Measurements from ENCODE around the gene PTGDR2.

The PTGDR2 gene

DNA sequence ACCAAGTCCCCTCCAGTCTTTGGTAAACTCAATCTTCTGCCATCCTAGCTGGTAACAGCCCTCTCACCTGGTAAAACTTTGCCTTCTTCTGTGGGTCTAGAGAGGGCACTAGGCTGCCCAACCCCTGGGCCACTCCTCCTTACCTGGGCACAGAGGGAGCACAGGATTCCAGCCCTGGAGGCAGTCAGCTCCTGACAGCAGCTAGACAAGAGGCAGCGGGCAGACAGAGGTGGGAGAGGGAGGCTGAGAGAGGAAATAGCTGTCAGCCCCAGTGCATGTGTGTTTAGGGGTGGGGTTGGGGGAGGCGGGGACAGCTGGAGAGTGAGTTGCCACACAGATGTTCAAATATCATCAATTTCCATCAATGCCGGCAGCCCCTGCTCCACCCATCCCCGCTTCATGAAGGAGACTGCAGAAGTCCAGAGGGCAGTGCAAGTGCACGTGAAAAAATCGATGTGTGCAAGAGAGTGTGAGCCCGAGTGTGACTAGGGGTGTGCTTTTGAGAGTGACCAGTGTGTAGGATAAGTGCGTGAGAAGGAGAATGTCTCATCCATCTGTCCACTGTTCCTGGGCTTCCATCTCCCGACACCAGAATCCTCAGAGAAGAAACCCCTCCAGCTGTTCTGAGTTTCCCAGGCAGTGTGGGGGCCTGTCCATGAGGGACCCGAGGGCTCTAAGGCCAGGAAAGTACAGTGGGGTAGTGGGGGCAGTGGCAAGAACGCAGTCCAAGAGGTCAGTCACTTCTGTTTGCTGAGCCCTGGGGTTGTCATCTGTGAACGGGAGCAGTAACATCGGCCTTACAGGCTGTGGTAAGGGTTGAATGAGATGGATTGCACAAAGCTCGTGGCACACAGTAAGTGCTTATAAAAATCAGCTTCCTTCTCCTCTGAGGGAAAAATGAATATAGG, at the start of gene PTGDR2:
Gene PTGDR2 (minus strand): TSS at position 225 of the 908 bp plus-strand sequence. CDS start 2,228 bp downstream, outside the sequence.
- peaks cover 8% of the 10 kb centered on the region for H3K4me1 ChIP-seq (ENCODE audit: control insufficient read depth, insufficient read depth, low read length)
- peaks cover 3 to 8% of the 10 kb centered on the region in 2 donors for H3K36me3 ChIP-seq (ENCODE audit: control insufficient read depth in 2 of 2, insufficient read depth in 2 of 2, low read length in 2 of 2)
- no peak within 1 kb of the TSS for H3K9ac ChIP-seq (ENCODE audit: low read length in 2 of 2)
- no peaks in the 10 kb centered on the region for H3K9me3 ChIP-seq (ENCODE audit: control insufficient read depth in 2 of 2, low read length in 2 of 2)
- H3K4me3 ChIP-seq (ENCODE audit: low read length in 2 of 2) = no peak within 1 kb of the TSS
- no peak within 1 kb of the TSS for H3K27ac ChIP-seq (ENCODE audit: low read length)
- H3K27me3 ChIP-seq (ENCODE audit: control insufficient read depth in 1 of 2, insufficient read depth in 2 of 2, low read length in 2 of 2) = peaks cover 2 to 4% of the 10 kb centered on the region in 2 donors

DNA sequence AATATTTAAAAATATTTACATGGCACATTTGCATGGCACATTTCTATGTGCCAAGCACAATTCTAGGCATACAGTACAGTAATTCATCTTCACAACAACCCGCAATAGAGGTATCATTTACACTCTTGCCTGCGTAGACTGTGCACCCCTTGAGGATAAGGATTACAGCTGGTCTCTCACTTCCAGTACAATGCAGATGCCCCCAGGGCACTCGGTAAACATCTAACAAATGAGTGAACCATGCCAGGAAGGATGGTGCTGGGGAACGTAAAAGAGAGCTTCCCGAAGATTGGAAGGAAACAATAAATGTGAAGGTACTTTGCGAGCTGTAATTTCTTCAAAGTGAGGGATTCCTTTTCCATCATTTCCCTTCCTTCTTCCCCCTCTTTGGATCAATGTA, 49.3 kb upstream of the PTGDR2 start:
- Histone ChIP-seq H3K4me1 (ENCODE audit: control insufficient read depth, insufficient read depth, low read length) (peaks cover 28% of the 10 kb centered on the region), H3K9me3 (ENCODE audit: control insufficient read depth in 2 of 2, low read length in 2 of 2) (no peaks in the 10 kb centered on the region), H3K36me3 (ENCODE audit: control insufficient read depth in 2 of 2, insufficient read depth in 2 of 2, low read length in 2 of 2) (peaks cover 26 to 33% of the 10 kb centered on the region in 2 donors), H3K27me3 (ENCODE audit: control insufficient read depth in 1 of 2, insufficient read depth in 2 of 2, low read length in 2 of 2) (no peaks in the 10 kb centered on the region), H3K4me3 (ENCODE audit: low read length in 2 of 2) (peak overlapping the region; percentile 88 to 93), H3K27ac (ENCODE audit: low read length) (no peak overlapping the region), H3K9ac (ENCODE audit: low read length in 2 of 2) (peak overlapping the region; percentile 84 to 90)

DNA sequence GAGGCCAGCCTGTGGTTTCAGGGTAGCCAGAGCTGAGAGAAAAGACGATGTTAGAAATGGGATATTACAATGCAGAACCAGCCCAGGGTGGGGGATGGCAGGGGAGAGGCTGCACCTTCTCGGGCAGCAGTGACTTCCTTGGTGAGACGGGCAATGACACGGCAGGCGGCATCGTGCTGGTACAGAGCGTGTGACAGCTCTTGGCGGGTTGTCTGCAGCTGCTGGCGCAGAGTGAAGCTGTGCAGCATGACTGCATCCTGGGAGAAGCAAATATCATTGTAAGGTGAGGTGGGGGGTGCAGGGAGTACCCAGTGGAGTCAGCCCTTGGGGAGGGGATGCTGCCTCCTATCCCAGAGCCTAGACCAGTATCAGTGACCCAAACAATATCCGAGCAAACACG, 46.9 kb upstream of the PTGDR2 start:
- no peak overlapping the region for H3K4me3 ChIP-seq (ENCODE audit: low read length in 2 of 2)
- H3K36me3 ChIP-seq (ENCODE audit: control insufficient read depth in 2 of 2, insufficient read depth in 2 of 2, low read length in 2 of 2) = peaks cover 44 to 53% of the 10 kb centered on the region in 2 donors
- no peaks in the 10 kb centered on the region for H3K27me3 ChIP-seq (ENCODE audit: control insufficient read depth in 1 of 2, insufficient read depth in 2 of 2, low read length in 2 of 2)
- H3K27ac ChIP-seq (ENCODE audit: low read length) = no peak overlapping the region
- H3K9ac ChIP-seq (ENCODE audit: low read length in 2 of 2) = no peak overlapping the region
- peaks cover 28% of the 10 kb centered on the region for H3K4me1 ChIP-seq (ENCODE audit: control insufficient read depth, insufficient read depth, low read length)
- no peaks in the 10 kb centered on the region for H3K9me3 ChIP-seq (ENCODE audit: control insufficient read depth in 2 of 2, low read length in 2 of 2)

DNA sequence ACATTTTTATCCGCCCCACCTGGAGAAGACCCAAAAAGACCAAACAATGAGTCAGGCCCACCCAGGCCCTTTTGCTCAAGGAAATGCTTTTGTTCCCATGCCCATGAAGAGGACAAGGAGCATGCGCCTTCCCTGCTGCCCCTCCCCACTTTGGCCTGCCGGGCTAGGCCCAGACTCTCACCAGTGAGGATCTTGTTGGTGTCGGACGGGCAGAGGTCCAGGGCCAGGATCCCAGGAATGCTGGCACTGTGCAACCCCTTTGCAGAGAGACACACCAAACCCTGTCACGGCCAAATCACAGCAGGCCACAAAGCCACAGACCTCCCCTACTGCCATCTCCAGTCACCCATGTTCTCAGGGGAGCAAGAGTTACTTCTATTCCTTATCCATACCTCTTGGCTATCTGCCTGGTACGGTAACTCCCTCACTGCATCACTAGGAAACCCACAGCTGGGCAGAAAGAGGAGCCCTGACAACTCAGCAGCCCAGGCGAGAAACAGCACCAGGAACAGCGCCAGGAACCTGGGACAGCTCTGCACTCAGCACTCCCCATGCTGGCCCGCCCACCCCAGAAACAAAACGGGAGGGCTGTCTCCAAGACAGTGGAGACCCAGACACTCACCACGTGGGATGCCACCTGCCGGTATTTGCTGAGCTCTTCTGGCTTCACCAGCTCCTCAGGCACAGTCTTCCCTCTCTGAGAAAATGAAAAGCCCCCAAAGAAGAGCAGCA, 45.1 kb upstream of the PTGDR2 start:
- Histone ChIP-seq H3K9ac (ENCODE audit: low read length in 2 of 2) (no peak overlapping the region), H3K27me3 (ENCODE audit: control insufficient read depth in 1 of 2, insufficient read depth in 2 of 2, low read length in 2 of 2) (no peaks in the 10 kb centered on the region), H3K27ac (ENCODE audit: low read length) (no peak overlapping the region), H3K9me3 (ENCODE audit: control insufficient read depth in 2 of 2, low read length in 2 of 2) (no peaks in the 10 kb centered on the region), H3K4me1 (ENCODE audit: control insufficient read depth, insufficient read depth, low read length) (peaks cover 20% of the 10 kb centered on the region), H3K36me3 (ENCODE audit: control insufficient read depth in 2 of 2, insufficient read depth in 2 of 2, low read length in 2 of 2) (peaks cover 58 to 67% of the 10 kb centered on the region in 2 donors), H3K4me3 (ENCODE audit: low read length in 2 of 2) (no peak overlapping the region)

DNA sequence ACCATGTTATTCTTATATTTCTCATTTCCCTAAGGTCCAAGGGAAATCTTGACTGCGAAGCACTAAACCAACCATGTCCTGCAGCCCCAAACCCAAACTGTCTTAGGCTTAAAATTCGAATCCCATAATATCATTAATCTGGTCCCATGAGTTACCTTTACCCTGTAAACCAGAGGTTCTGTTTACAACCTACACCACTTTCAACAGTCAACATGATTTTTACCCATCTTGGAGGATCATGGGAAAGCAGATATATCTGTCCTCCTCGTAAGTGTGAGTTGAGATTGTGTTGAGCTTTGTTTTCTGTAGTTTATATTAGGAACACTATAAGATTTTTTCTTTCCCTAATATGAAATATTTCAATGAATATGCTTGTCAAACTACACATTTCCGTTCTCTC, 44.2 kb upstream of the PTGDR2 start:
- Histone ChIP-seq H3K9me3 (ENCODE audit: control insufficient read depth in 2 of 2, low read length in 2 of 2) (no peaks in the 10 kb centered on the region), H3K36me3 (ENCODE audit: control insufficient read depth in 2 of 2, insufficient read depth in 2 of 2, low read length in 2 of 2) (peaks cover 67 to 70% of the 10 kb centered on the region in 2 donors), H3K4me1 (ENCODE audit: control insufficient read depth, insufficient read depth, low read length) (peaks cover 11% of the 10 kb centered on the region), H3K9ac (ENCODE audit: low read length in 2 of 2) (no peak overlapping the region), H3K27ac (ENCODE audit: low read length) (no peak overlapping the region), H3K27me3 (ENCODE audit: control insufficient read depth in 1 of 2, insufficient read depth in 2 of 2, low read length in 2 of 2) (no peaks in the 10 kb centered on the region), H3K4me3 (ENCODE audit: low read length in 2 of 2) (no peak overlapping the region)

DNA sequence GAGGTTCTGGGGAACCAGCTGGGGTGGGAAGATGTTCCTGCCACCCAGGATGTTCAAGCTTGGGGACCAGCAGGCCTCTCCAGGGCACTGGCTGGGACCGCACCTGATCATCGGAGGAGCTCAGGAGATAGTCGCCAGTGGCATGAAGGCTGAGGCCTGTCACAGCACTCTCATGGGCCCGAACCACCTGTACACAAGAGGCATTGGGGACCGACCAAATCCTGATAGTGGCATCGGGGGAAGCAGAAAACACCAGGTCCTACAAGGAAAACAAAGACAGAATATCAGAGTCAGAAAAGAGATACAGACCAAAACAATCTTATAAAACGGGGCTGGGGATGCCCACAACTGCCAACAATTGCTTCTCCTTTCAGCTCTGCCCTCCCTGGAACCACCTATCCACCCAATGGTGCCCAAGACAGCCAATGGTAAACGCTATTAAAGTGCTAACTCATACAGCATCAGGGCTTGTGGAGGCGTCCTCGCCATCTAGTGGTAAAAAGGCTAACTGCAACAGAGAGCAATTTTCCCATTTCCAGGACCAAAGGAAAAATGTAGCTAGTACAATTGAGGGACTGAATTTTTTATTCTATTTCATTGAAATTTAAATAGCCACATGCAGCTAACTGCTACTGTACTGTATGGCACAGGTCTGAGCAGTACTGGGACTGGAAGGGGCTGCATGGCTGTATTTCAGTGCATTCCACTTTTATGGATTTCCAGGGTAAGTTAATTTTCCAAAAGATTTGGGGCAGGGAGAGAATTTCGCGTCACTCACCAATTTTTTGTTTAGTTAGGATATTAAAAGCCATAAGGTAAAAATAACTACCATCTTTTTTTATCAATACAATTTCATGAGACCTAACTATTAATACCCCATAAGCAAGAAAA, 43.5 kb upstream of the PTGDR2 start:
- H3K9ac ChIP-seq (ENCODE audit: low read length in 2 of 2) = no peak overlapping the region
- H3K4me3 ChIP-seq (ENCODE audit: low read length in 2 of 2) = no peak overlapping the region
- H3K4me1 ChIP-seq (ENCODE audit: control insufficient read depth, insufficient read depth, low read length) = peaks cover 4% of the 10 kb centered on the region
- no peaks in the 10 kb centered on the region for H3K27me3 ChIP-seq (ENCODE audit: control insufficient read depth in 1 of 2, insufficient read depth in 2 of 2, low read length in 2 of 2)
- H3K9me3 ChIP-seq (ENCODE audit: control insufficient read depth in 2 of 2, low read length in 2 of 2) = no peaks in the 10 kb centered on the region
- no peak overlapping the region for H3K27ac ChIP-seq (ENCODE audit: low read length)
- H3K36me3 ChIP-seq (ENCODE audit: control insufficient read depth in 2 of 2, insufficient read depth in 2 of 2, low read length in 2 of 2) = peaks cover 68 to 77% of the 10 kb centered on the region in 2 donors

DNA sequence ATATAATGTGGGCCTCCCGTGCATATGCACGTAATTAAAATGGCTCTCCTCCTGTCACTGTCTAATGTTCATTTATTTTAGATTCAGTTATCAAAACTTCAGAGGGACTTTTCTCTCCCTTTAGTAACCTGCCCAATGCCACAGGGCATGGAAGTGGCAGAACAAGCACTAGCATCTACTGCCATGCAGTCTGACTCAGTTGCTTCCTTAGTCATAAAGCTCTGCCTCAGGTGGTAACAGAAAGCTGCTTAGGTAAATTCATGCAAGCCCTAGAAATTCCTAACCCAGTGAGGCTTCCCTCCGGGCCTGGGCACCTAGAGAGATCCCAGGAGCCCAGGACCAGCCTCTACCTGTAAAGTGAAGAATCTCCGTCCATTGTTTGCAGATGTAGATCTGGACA, 41.7 kb upstream of the PTGDR2 start:
- no peak overlapping the region for H3K4me3 ChIP-seq (ENCODE audit: low read length in 2 of 2)
- H3K9ac ChIP-seq (ENCODE audit: low read length in 2 of 2) = no peak overlapping the region
- peaks cover 65 to 75% of the 10 kb centered on the region in 2 donors for H3K36me3 ChIP-seq (ENCODE audit: control insufficient read depth in 2 of 2, insufficient read depth in 2 of 2, low read length in 2 of 2)
- no peaks in the 10 kb centered on the region for H3K9me3 ChIP-seq (ENCODE audit: control insufficient read depth in 2 of 2, low read length in 2 of 2)
- H3K4me1 ChIP-seq (ENCODE audit: control insufficient read depth, insufficient read depth, low read length) = no peaks in the 10 kb centered on the region
- no peak overlapping the region for H3K27ac ChIP-seq (ENCODE audit: low read length)
- no peaks in the 10 kb centered on the region for H3K27me3 ChIP-seq (ENCODE audit: control insufficient read depth in 1 of 2, insufficient read depth in 2 of 2, low read length in 2 of 2)

DNA sequence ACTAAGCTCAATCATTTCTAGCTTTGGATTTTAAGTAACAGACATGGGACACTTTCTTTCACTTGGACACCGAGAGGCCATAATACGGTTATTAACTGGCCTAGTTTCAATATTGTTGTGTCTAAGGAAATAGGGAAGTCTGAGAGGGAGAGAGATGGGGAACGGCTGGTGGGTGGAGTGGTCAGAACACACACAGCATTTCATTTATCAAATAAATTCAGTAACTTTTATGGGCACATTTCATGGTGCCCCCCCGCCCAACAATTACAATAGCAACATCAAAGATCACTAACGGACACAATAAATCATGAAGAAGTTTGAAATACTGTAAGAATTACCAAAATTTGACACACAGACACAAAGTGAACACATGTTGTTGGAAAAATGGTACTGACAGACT, 39.9 kb upstream of the PTGDR2 start:
- Histone ChIP-seq H3K27me3 (ENCODE audit: control insufficient read depth in 1 of 2, insufficient read depth in 2 of 2, low read length in 2 of 2) (no peaks in the 10 kb centered on the region), H3K4me1 (ENCODE audit: control insufficient read depth, insufficient read depth, low read length) (no peaks in the 10 kb centered on the region), H3K9ac (ENCODE audit: low read length in 2 of 2) (no peak overlapping the region), H3K4me3 (ENCODE audit: low read length in 2 of 2) (no peak overlapping the region), H3K27ac (ENCODE audit: low read length) (no peak overlapping the region), H3K9me3 (ENCODE audit: control insufficient read depth in 2 of 2, low read length in 2 of 2) (no peaks in the 10 kb centered on the region), H3K36me3 (ENCODE audit: control insufficient read depth in 2 of 2, insufficient read depth in 2 of 2, low read length in 2 of 2) (peaks cover 50 to 65% of the 10 kb centered on the region in 2 donors)

DNA sequence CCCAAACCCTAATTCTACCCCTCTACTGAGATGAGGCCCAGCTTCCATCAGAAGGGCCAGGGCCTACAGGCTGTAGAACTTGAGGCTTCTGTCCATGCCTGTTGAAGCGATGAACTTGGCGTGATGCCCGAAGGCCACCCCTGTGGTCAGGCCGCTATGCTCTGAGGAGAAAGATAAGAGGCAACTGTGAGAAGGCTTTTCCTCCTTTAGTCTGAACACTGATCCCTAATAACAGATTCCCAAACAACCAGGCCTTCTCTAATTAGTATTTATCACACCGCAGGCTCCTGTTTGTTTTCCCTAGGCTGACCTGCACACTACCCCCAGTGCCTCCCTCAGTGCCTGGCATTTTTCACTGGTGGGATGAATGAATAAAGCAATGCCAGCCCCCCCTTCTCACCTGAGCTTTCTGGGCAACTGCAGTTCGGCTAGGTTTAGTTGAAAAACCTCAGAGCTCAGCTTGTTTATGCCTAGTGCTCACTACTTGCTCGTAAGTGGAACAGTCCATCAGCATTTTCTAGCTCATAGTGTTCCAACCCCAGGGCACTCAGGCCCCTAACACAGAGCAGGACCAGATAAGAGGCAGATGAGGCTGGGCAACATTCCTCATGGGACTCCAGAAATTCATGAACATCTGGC, 35.5 kb upstream of the PTGDR2 start:
- no peak overlapping the region for H3K9ac ChIP-seq (ENCODE audit: low read length in 2 of 2)
- H3K36me3 ChIP-seq (ENCODE audit: control insufficient read depth in 2 of 2, insufficient read depth in 2 of 2, low read length in 2 of 2) = peaks cover 20 to 39% of the 10 kb centered on the region in 2 donors
- peaks cover 2% of the 10 kb centered on the region for H3K4me1 ChIP-seq (ENCODE audit: control insufficient read depth, insufficient read depth, low read length)
- H3K27ac ChIP-seq (ENCODE audit: low read length) = no peak overlapping the region
- no peak overlapping the region for H3K4me3 ChIP-seq (ENCODE audit: low read length in 2 of 2)
- H3K27me3 ChIP-seq (ENCODE audit: control insufficient read depth in 1 of 2, insufficient read depth in 2 of 2, low read length in 2 of 2) = no peaks in the 10 kb centered on the region
- no peaks in the 10 kb centered on the region for H3K9me3 ChIP-seq (ENCODE audit: control insufficient read depth in 2 of 2, low read length in 2 of 2)

DNA sequence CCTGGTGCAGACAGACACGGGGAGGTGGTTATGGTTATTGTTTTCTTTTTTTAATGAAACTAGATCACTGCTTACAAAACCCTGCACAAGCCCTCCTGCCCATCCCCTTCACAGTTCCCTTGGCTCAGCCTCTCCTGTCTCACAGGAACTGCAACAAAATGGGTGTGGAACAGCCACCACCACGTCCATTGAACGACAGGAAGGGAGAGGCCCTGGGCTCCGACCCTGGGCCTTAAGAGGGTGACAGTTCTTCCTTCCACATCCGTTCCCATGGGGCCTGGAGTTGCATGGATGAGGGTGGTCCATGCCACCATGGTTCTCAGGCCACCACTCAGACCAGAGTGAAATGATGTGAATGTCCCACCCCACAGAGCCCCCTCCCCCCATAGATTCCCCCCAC, 34.9 kb upstream of the PTGDR2 start:
- Histone ChIP-seq H3K27ac (ENCODE audit: low read length) (no peak overlapping the region), H3K4me3 (ENCODE audit: low read length in 2 of 2) (no peak overlapping the region), H3K27me3 (ENCODE audit: control insufficient read depth in 1 of 2, insufficient read depth in 2 of 2, low read length in 2 of 2) (no peaks in the 10 kb centered on the region), H3K9ac (ENCODE audit: low read length in 2 of 2) (no peak overlapping the region), H3K9me3 (ENCODE audit: control insufficient read depth in 2 of 2, low read length in 2 of 2) (no peaks in the 10 kb centered on the region), H3K4me1 (ENCODE audit: control insufficient read depth, insufficient read depth, low read length) (peaks cover 2% of the 10 kb centered on the region), H3K36me3 (ENCODE audit: control insufficient read depth in 2 of 2, insufficient read depth in 2 of 2, low read length in 2 of 2) (peaks cover 17 to 35% of the 10 kb centered on the region in 2 donors)
